HuH-7 (cell line): ENCODE measurements around the gene KRTAP10-5.

Experiments used
- DNase-seq: peaks from one replicate; pipeline ENCODE4 v3.0.0; 2011; ENCODE audit warnings: low spot score

The KRTAP10-5 gene

GRCh38 chr21:44549525-44550211 lies 30.7 kb downstream of the KRTAP10-5 start:
- no peak for DNase-seq

- no peak for DNase-seq
Observed at GRCh38 chr21:44548922-44549321, 31.5 kb downstream of the KRTAP10-5 start.

GRCh38 chr21:44548381-44548780 lies 32.0 kb downstream of the KRTAP10-5 start:
- DNase-seq = no peak

- no peak for DNase-seq
Observed at GRCh38 chr21:44547656-44548331, 32.6 kb downstream of the KRTAP10-5 start.

- no peak for DNase-seq
Observed at GRCh38 chr21:44544566-44544965, 35.8 kb downstream of the KRTAP10-5 start.

GRCh38 chr21:44542716-44543115 lies 37.7 kb downstream of the KRTAP10-5 start:
- no peak for DNase-seq

- no peak for DNase-seq
Observed at GRCh38 chr21:44540741-44541288, 39.6 kb downstream of the KRTAP10-5 start.

- DNase-seq = no peak
Observed at GRCh38 chr21:44539991-44540666, 40.3 kb downstream of the KRTAP10-5 start, which contains the start of gene KRTAP10-1. KRTAP10-1 (minus strand) TSS chr21:44540195; CDS start chr21:44540150, 45 bp downstream.

GRCh38 chr21:44539046-44539445 lies 41.4 kb downstream of the KRTAP10-5 start:
- no peak for DNase-seq

GRCh38 chr21:44537930-44538911 lies 42.2 kb downstream of the KRTAP10-5 start:
- DNase-seq = no peak

- no peak for DNase-seq
Observed at GRCh38 chr21:44535963-44536362, 44.4 kb downstream of the KRTAP10-5 start.

- DNase-seq = no peak
Observed at GRCh38 chr21:44534688-44535087, 45.7 kb downstream of the KRTAP10-5 start.

GRCh38 chr21:44533891-44534627 lies 46.3 kb downstream of the KRTAP10-5 start:
- DNase-seq = no peak

- no peak for DNase-seq
Observed at GRCh38 chr21:44533121-44533890, 47.1 kb downstream of the KRTAP10-5 start.

GRCh38 chr21:44532712-44533111 lies 47.7 kb downstream of the KRTAP10-5 start:
- no peak for DNase-seq

- DNase-seq = no peak
Observed at GRCh38 chr21:44531606-44532564, 48.5 kb downstream of the KRTAP10-5 start.

GRCh38 chr21:44530903-44531605 lies 49.4 kb downstream of the KRTAP10-5 start:
- no peak for DNase-seq

- no peak for DNase-seq
Observed at GRCh38 chr21:44530221-44530902, 50.0 kb downstream of the KRTAP10-5 start.
